Caco-2 (cell line): ENCODE measurements around the gene ARRB2. TPM values are rescaled to one million over a fixed set of nuclear protein-coding genes. Genes with fewer than 3 reads are reported as not detected.
"Not testable (repeated sequence)": the region's sequence is repeated elsewhere in the genome, so short reads cannot be mapped to it uniquely, and the experiment has no call there.

Source experiments
- BruUV-seq: library from RNA; stranded (reverse); fragments of 400-500 nt; replicated peaks from 2 replicates; lab custom pipeline; 2021; lab: Mats Ljungman, UMichigan
- CTCF ChIA-PET: fragments of 300-600 bp; sonication (Branson Sonifier 250); formaldehyde crosslinking; loops from one replicate; lab custom pipeline; 2022; ENCODE audit warnings: antibody characterized with exemption; lab: Charles Lee
- POLR2A ChIA-PET: fragments of 300-600 bp; sonication (Branson Sonifier 250); formaldehyde crosslinking; loops from one replicate; lab custom pipeline; 2022; ENCODE audit warnings: antibody characterized with exemption; lab: Charles Lee
- DNase-seq, 2 experiments: peaks; one replicate each; pipeline versions ENCODE4 v3.0.0 to v3.0.0-alpha.2; 2020 to 2022
- H3K27me3 ChIP-seq: replicated peaks from 2 replicates; pipeline ENCODE4 v1.6.0; 2011; ENCODE audit warnings: low read length; ENCODE audit not compliant: control insufficient read depth, insufficient read depth
- H3K36me3 ChIP-seq: 2 replicates; pipeline ENCODE4 v1.5.1; 2011; ENCODE audit warnings: low read length; ENCODE audit not compliant: control insufficient read depth, insufficient read depth
- H3K4me1 ChIP-seq: fragments of 250-450 bp; sonication (Bioruptor Pico); 2 replicates; pipeline ENCODE4 v1.5.1; 2020; ENCODE audit warnings: mild to moderate bottlenecking
- H3K4me3 ChIP-seq: 2 replicates; pipeline ENCODE4 v1.5.1; 2011; ENCODE audit warnings: low read depth, mild to moderate bottlenecking, control low read depth, low read length
- H3K9me3 ChIP-seq: fragments of 250-450 bp; sonication (Bioruptor Pico); 2 replicates; pipeline ENCODE4 v1.5.1; 2020; ENCODE audit warnings: mild to moderate bottlenecking, moderate library complexity
- H3K27ac Mint-ChIP-seq: one replicate; pipeline ENCODE4 v1.8.0; 2022; ENCODE audit warnings: mixed read lengths; ENCODE audit not compliant: unreplicated experiment
- H3K27me3 Mint-ChIP-seq: one replicate; pipeline ENCODE4 v1.8.0; 2022; ENCODE audit warnings: mixed read lengths; ENCODE audit not compliant: insufficient read depth, unreplicated experiment
- H3K36me3 Mint-ChIP-seq: one replicate; pipeline ENCODE4 v1.8.0; 2022; ENCODE audit warnings: mild to moderate bottlenecking, mixed read lengths; ENCODE audit not compliant: insufficient read depth, unreplicated experiment
- H3K4me1 Mint-ChIP-seq: one replicate; pipeline ENCODE4 v1.8.0; 2022; ENCODE audit warnings: low read depth, mixed read lengths; ENCODE audit not compliant: unreplicated experiment
- H3K4me3 Mint-ChIP-seq: one replicate; pipeline ENCODE4 v1.8.0; 2022; ENCODE audit warnings: mild to moderate bottlenecking, moderate library complexity, mixed read lengths; ENCODE audit not compliant: unreplicated experiment
- H3K9me3 Mint-ChIP-seq: one replicate; pipeline ENCODE4 v1.8.0; 2022; ENCODE audit warnings: mixed read lengths; ENCODE audit not compliant: unreplicated experiment
- intact Hi-C: fragments of 100-400 bp; cut with micrococcal nuclease; formaldehyde crosslinking; loops from one replicate; pipeline ENCODE4 v1.10.0; 2022; ENCODE audit not compliant: unreplicated experiment
- total RNA-seq: library from RNA; stranded (reverse); gene quantifications from 2 replicates; pipeline ENCODE4 v1.2.3, GENCODE V29; 2022
- TF ChIP-seq, protein P1 (sequence below), 2 experiments: fragments of 200-600 bp in 1 of 2; IDR thresholded peaks; 1 replicate in 1 of 2; 2 replicates in 1 of 2; pipeline versions ENCODE4 v1.5.1 to v1.8.0; 2011 to 2022; ENCODE audit warnings: antibody characterized with exemption in 1 of 2, control low read depth in 1 of 2, inconsistent platforms in 1 of 2, low read depth in 1 of 2, low read length in 1 of 2, mild to moderate bottlenecking in 1 of 2, moderate library complexity in 1 of 2; ENCODE audit not compliant: insufficient read depth in 1 of 2, severe bottlenecking in 1 of 2, unreplicated experiment in 1 of 2

ARRB2 gene
- total RNA-seq, 1 experiment from 2014 or later: 37.1 TPM

GRCh38 chr17:4696437-4696805, 14.0 kb upstream of the ARRB2 start:
- H3K4me3 ChIP-seq: no peak overlapping the region
- Mint-ChIP-seq H3K36me3 (peaks cover 32% of the 10 kb centered on the region), H3K27ac (no peak overlapping the region), H3K9me3 (no peaks in the 10 kb centered on the region), H3K4me3 (no peak overlapping the region), H3K4me1 (no peaks in the 10 kb centered on the region), H3K27me3 (no peaks in the 10 kb centered on the region)
- TF ChIP-seq, protein P1, sequence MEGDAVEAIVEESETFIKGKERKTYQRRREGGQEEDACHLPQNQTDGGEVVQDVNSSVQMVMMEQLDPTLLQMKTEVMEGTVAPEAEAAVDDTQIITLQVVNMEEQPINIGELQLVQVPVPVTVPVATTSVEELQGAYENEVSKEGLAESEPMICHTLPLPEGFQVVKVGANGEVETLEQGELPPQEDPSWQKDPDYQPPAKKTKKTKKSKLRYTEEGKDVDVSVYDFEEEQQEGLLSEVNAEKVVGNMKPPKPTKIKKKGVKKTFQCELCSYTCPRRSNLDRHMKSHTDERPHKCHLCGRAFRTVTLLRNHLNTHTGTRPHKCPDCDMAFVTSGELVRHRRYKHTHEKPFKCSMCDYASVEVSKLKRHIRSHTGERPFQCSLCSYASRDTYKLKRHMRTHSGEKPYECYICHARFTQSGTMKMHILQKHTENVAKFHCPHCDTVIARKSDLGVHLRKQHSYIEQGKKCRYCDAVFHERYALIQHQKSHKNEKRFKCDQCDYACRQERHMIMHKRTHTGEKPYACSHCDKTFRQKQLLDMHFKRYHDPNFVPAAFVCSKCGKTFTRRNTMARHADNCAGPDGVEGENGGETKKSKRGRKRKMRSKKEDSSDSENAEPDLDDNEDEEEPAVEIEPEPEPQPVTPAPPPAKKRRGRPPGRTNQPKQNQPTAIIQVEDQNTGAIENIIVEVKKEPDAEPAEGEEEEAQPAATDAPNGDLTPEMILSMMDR (IDR thresholded peaks at IDR 0.05; ENCODE audit: insufficient read depth in 1 of 2, low read depth in 1 of 2, low read length in 1 of 2, severe bottlenecking in 1 of 2, unreplicated experiment in 1 of 2): no peak
- no TSS peak for BruUV-seq
- ChIA-PET POLR2A (no interaction called here), CTCF (interaction anchor here (0.7 kb wide), 1 partner anchor 110 kb away, joined by 3 read pairs; the partner anchor contains the start of gene PLD2)
- no peaks in the 10 kb centered on the region for H3K27me3 ChIP-seq
- DNase-seq: no peak
- H3K4me1 ChIP-seq: no peaks in the 10 kb centered on the region
- no peaks in the 10 kb centered on the region; the same call in 1 of the 2 replicates for H3K36me3 ChIP-seq
- intact Hi-C loops: loop anchor here (10.0 kb wide), 1 partner anchor 132 kb away; the partner anchor contains the start of gene GGT6
- H3K9me3 ChIP-seq: no peaks in the 10 kb centered on the region

GRCh38 chr17:4699401-4700056, 10.9 kb upstream of the ARRB2 start:
- H3K4me1 ChIP-seq, POLR2A ChIA-PET, H3K4me1 Mint-ChIP-seq, H3K27me3 Mint-ChIP-seq, CTCF ChIA-PET, H3K36me3 ChIP-seq, H3K9me3 Mint-ChIP-seq, H3K4me3 ChIP-seq, BruUV-seq, H3K9me3 ChIP-seq, H3K4me3 Mint-ChIP-seq, H3K27me3 ChIP-seq, H3K27ac Mint-ChIP-seq, DNase-seq: not testable (repeated sequence)
- H3K36me3 Mint-ChIP-seq: peaks cover 42% of the 10 kb centered on the region
- intact Hi-C loops: loop anchor here (10.0 kb wide), 1 partner anchor 135 kb away; the partner anchor contains the start of gene GGT6

- Histone ChIP-seq H3K9me3 (no peaks in the 10 kb centered on the region), H3K4me1 (no peaks in the 10 kb centered on the region), H3K4me3 (no peak overlapping the region), H3K36me3 (no peaks in the 10 kb centered on the region), H3K27me3 (no peaks in the 10 kb centered on the region)
- H3K36me3 Mint-ChIP-seq: peaks cover 36% of the 10 kb centered on the region
- TF ChIP-seq, protein P1 (IDR thresholded peaks at IDR 0.05; ENCODE audit: insufficient read depth in 1 of 2, low read depth in 1 of 2, low read length in 1 of 2, severe bottlenecking in 1 of 2, unreplicated experiment in 1 of 2): no peak
- CTCF ChIA-PET: no interaction called here
- H3K9me3 Mint-ChIP-seq: no peaks in the 10 kb centered on the region
- DNase-seq: no peak
- H3K27me3 Mint-ChIP-seq: no peaks in the 10 kb centered on the region
- BruUV-seq: no TSS peak
- H3K4me1 Mint-ChIP-seq: peaks cover 14% of the 10 kb centered on the region
- POLR2A ChIA-PET: no interaction called here
- H3K27ac Mint-ChIP-seq: no peak overlapping the region
- intact Hi-C loops: no loop called here
- H3K4me3 Mint-ChIP-seq: no peak overlapping the region
These were observed 9.3 kb upstream of the ARRB2 start for GRCh38 chr17:4701116-4701515.
